PC-3 (cell line): ENCODE measurements around the gene UNC13C. TPM values are rescaled to one million over a fixed set of nuclear protein-coding genes. Genes with fewer than 3 reads are reported as not detected.

Experiments
- ATAC-seq: fragments of 200-7000 bp; cut with Tn5 transposase; 2 replicates; pipeline ENCODE4 v1.9.1; 2020; ENCODE audit warnings: mild to moderate bottlenecking, moderate library complexity
- BruUV-seq: library from RNA; stranded (reverse); fragments of 400-500 nt; replicated peaks from 2 replicates; lab custom pipeline; 2021; lab: Mats Ljungman, UMichigan
- CTCF ChIA-PET: fragments of 300-600 bp; sonication (Branson Sonifier 250); formaldehyde crosslinking; loops from one replicate; lab custom pipeline; 2022; ENCODE audit warnings: antibody characterized with exemption; lab: Charles Lee
- POLR2A ChIA-PET: fragments of 300-600 bp; sonication (Branson Sonifier 250); formaldehyde crosslinking; loops from one replicate; lab custom pipeline; 2022; ENCODE audit warnings: antibody characterized with exemption; ENCODE audit not compliant: unreplicated experiment; lab: Charles Lee
- DNase-seq: peaks from one replicate; pipeline ENCODE4 v3.0.0-alpha.2; 2015
- H2AFZ ChIP-seq: fragments of 300-600 bp; sonication (generic); 2 replicates; pipeline ENCODE4 v1.6.0; 2016; ENCODE audit warnings: antibody characterized with exemption, low read length
- H3F3A ChIP-seq: fragments of 300-600 bp; sonication (generic); one replicate; pipeline ENCODE4 v1.6.0; 2017; ENCODE audit warnings: antibody characterized with exemption, low read length, control low read depth, mild to moderate bottlenecking; ENCODE audit not compliant: unreplicated experiment
- H3K27ac ChIP-seq: fragments of 300-600 bp; sonication (generic); 2 replicates; pipeline ENCODE4 v1.5.1; 2016; ENCODE audit warnings: mild to moderate bottlenecking, low read length
- H3K27me3 ChIP-seq: fragments of 300-600 bp; sonication (generic); 2 replicates; pipeline ENCODE4 v1.6.1; 2016; ENCODE audit warnings: low read length, mixed read lengths
- H3K36me3 ChIP-seq: fragments of 300-600 bp; sonication (generic); 2 replicates; pipeline ENCODE4 v1.6.1; 2016; ENCODE audit warnings: low read depth, mixed run types, low read length, mixed read lengths
- H3K4me1 ChIP-seq: fragments of 300-600 bp; sonication (generic); 2 replicates; pipeline ENCODE4 v1.5.1; 2016; ENCODE audit warnings: low read length; ENCODE audit not compliant: insufficient read depth
- H3K4me2 ChIP-seq: fragments of 300-600 bp; sonication (generic); 2 replicates; pipeline ENCODE4 v1.6.0; 2016; ENCODE audit warnings: low read length
- H3K4me3 ChIP-seq: fragments of 300-600 bp; sonication (generic); 2 replicates; pipeline ENCODE4 v1.5.1; 2016; ENCODE audit warnings: mild to moderate bottlenecking, low read length, mixed read lengths
- H3K79me2 ChIP-seq: fragments of 300-600 bp; sonication (generic); 2 replicates; pipeline ENCODE4 v1.6.1; 2017; ENCODE audit warnings: low read length, mixed read lengths
- H3K9ac ChIP-seq: fragments of 300-600 bp; sonication (generic); 2 replicates; pipeline ENCODE4 v1.6.0; 2016; ENCODE audit warnings: mild to moderate bottlenecking, low read length
- H3K9me2 ChIP-seq: fragments of 300-600 bp; sonication (generic); replicated peaks from 2 replicates; pipeline ENCODE4 v1.6.1; 2016; ENCODE audit warnings: mixed run types, low read length, mixed read lengths
- H3K9me3 ChIP-seq: fragments of 300-600 bp; sonication (generic); 2 replicates; pipeline ENCODE4 v1.6.1; 2016; ENCODE audit warnings: low read length, mixed read lengths
- H4K20me1 ChIP-seq: fragments of 300-600 bp; sonication (generic); 2 replicates; pipeline ENCODE4 v1.6.1; 2016; ENCODE audit warnings: low read length, mixed read lengths
- CTCF ChIP-seq: fragments of 300-600 bp; sonication (generic); conservative IDR thresholded peaks from 2 replicates; pipeline ENCODE4 v1.5.1; 2017; ENCODE audit warnings: antibody characterized with exemption, low read depth, mild to moderate bottlenecking, low read length
- EZH2 ChIP-seq: fragments of 300-600 bp; sonication (generic); IDR thresholded peaks from one replicate; pipeline ENCODE4 v1.6.1; 2017; ENCODE audit warnings: antibody characterized with exemption, mild to moderate bottlenecking, low read length; ENCODE audit not compliant: unreplicated experiment
- EZH2phosphoT487 ChIP-seq: fragments of 300-600 bp; sonication (generic); IDR thresholded peaks from 2 replicates; pipeline ENCODE4 v1.6.1; 2018; ENCODE audit warnings: mild to moderate bottlenecking, antibody characterized with exemption, low read length, borderline replicate concordance
- intact Hi-C: fragments of 100-400 bp; cut with micrococcal nuclease; formaldehyde crosslinking; loops from 2 replicates; pipeline ENCODE4 v1.9.0; 2023
- total RNA-seq: library from RNA; depleted of rRNA; stranded (reverse); fragments of >200 nt; gene quantifications from 2 replicates; pipeline ENCODE4 v1.2.3, GENCODE V29; 2014

The UNC13C gene
- total RNA-seq, 1 experiment from 2014 or later = not detected

- no peaks in the 10 kb centered on the region for H3K36me3 ChIP-seq
- DNase-seq (no peak), ATAC-seq (no peak)
- H3K27ac ChIP-seq = no peak overlapping the region
- no peaks in the 10 kb centered on the region for H3F3A ChIP-seq
- H3K4me1 ChIP-seq = no peaks in the 10 kb centered on the region
- CTCF ChIA-PET = no interaction called here
- H3K9me3 ChIP-seq = no peaks in the 10 kb centered on the region
- H3K4me2 ChIP-seq = no peak overlapping the region
- H2AFZ ChIP-seq = no peak overlapping the region
- POLR2A ChIA-PET = no interaction called here
- no peaks in the 10 kb centered on the region for H4K20me1 ChIP-seq
- H3K27me3 ChIP-seq = no peaks in the 10 kb centered on the region
- TF ChIP-seq EZH2phosphoT487 (no peak), EZH2 (no peak), CTCF (no peak)
- no peaks in the 10 kb centered on the region for H3K9me2 ChIP-seq
- H3K4me3 ChIP-seq = no peak overlapping the region
- intact Hi-C loops = no loop called here
- no peaks in the 10 kb centered on the region for H3K79me2 ChIP-seq
- no TSS peak for BruUV-seq
- no peak overlapping the region for H3K9ac ChIP-seq
Measured at GRCh38 chr15:54559405-54560069, 581.3 kb downstream of the UNC13C start.

GRCh38 chr15:54560417-54560816 is 582.2 kb downstream of the UNC13C start:
- CTCF ChIA-PET = no interaction called here
- ATAC-seq = no peak
- H2AFZ ChIP-seq = no peak overlapping the region
- no peaks in the 10 kb centered on the region for H4K20me1 ChIP-seq
- intact Hi-C loops = no loop called here
- H3K9me2 ChIP-seq = no peaks in the 10 kb centered on the region
- H3K4me1 ChIP-seq = no peaks in the 10 kb centered on the region
- no peak for DNase-seq
- H3K36me3 ChIP-seq = no peaks in the 10 kb centered on the region
- H3K27me3 ChIP-seq = no peaks in the 10 kb centered on the region
- no peaks in the 10 kb centered on the region for H3K79me2 ChIP-seq
- H3F3A ChIP-seq = no peaks in the 10 kb centered on the region
- no peak overlapping the region for H3K9ac ChIP-seq
- H3K9me3 ChIP-seq = no peaks in the 10 kb centered on the region
- H3K4me3 ChIP-seq = no peak overlapping the region
- no peak overlapping the region for H3K27ac ChIP-seq
- POLR2A ChIA-PET = no interaction called here
- BruUV-seq = no TSS peak
- H3K4me2 ChIP-seq = no peak overlapping the region
- TF ChIP-seq CTCF (no peak), EZH2phosphoT487 (no peak), EZH2 (no peak)

- no peaks in the 10 kb centered on the region for H3K36me3 ChIP-seq
- intact Hi-C loops = no loop called here
- H4K20me1 ChIP-seq = no peaks in the 10 kb centered on the region
- no peak overlapping the region for H3K4me2 ChIP-seq
- no peak overlapping the region for H3K9ac ChIP-seq
- ATAC-seq (no peak), DNase-seq (no peak)
- H3K9me2 ChIP-seq = no peaks in the 10 kb centered on the region
- no peak overlapping the region for H2AFZ ChIP-seq
- no peaks in the 10 kb centered on the region for H3K79me2 ChIP-seq
- BruUV-seq = no TSS peak
- H3K27me3 ChIP-seq = no peaks in the 10 kb centered on the region
- ChIA-PET POLR2A (no interaction called here), CTCF (no interaction called here)
- no peak overlapping the region for H3K27ac ChIP-seq
- no peak overlapping the region for H3K4me3 ChIP-seq
- TF ChIP-seq EZH2phosphoT487 (no peak), EZH2 (no peak), CTCF (no peak)
- H3F3A ChIP-seq = no peaks in the 10 kb centered on the region
- H3K9me3 ChIP-seq = no peaks in the 10 kb centered on the region
- H3K4me1 ChIP-seq = no peaks in the 10 kb centered on the region
Measured at GRCh38 chr15:54564166-54564565, 585.9 kb downstream of the UNC13C start.
